ENCODE measurements around the gene EFHB. TPM values are rescaled to one million over a fixed set of nuclear protein-coding genes. Genes with fewer than 3 reads are reported as not detected.

Gene EFHB
- total RNA-seq, 1 experiment from 2014 or later, result 1.9 TPM

- no peak overlapping the region for H3K4me3 Mint-ChIP-seq
- Histone ChIP-seq H2AFZ (ENCODE audit: low read length) (no peak overlapping the region), H2BK120ac (ENCODE audit: low read depth, low read length, poor library complexity, severe bottlenecking) (no peak overlapping the region), H4K8ac (replicated peaks; ENCODE audit: insufficient read length, low read depth, low read length) (no peak overlapping the region), H3K9me3 (ENCODE audit: control insufficient read depth, low read depth, low read length) (no peaks in the 10 kb centered on the region), H3K9ac (ENCODE audit: extremely low read depth, insufficient read length, low read length) (no peak overlapping the region), H3K14ac (ENCODE audit: insufficient read depth, low read length) (no peak overlapping the region), H2BK12ac (ENCODE audit: insufficient read length, low read depth, low read length) (no peak overlapping the region), H2AK5ac (ENCODE audit: insufficient read length, low read length) (no peak overlapping the region), H3K27ac (ENCODE audit: insufficient read length, low read depth, low read length) (no peak overlapping the region), H2BK5ac (ENCODE audit: insufficient read length, low read length) (no peak overlapping the region), H3K79me1 (ENCODE audit: insufficient read depth, low read depth, low read length, poor library complexity, severe bottlenecking) (no peaks in the 10 kb centered on the region), H4K5ac (ENCODE audit: insufficient read length, low read depth, low read length) (no peak overlapping the region), H3K27me3 (ENCODE audit: insufficient read depth, low read length) (no peaks in the 10 kb centered on the region), H4K20me1 (ENCODE audit: control insufficient read depth, insufficient read depth, insufficient read length) (no peaks in the 10 kb centered on the region), H3K18ac (ENCODE audit: insufficient read length, low read depth, low read length) (no peak overlapping the region), H3K4me1 (ENCODE audit: insufficient read depth, low read length) (no peaks in the 10 kb centered on the region), H3K23ac (ENCODE audit: insufficient read length, low read depth, low read length) (no peak overlapping the region), H3K4ac (ENCODE audit: low read depth, low read length) (no peak overlapping the region), H3K79me2 (ENCODE audit: insufficient read depth, low read length) (no peaks in the 10 kb centered on the region), H3K23me2 (ENCODE audit: insufficient read length, low read depth, low read length, poor library complexity, severe bottlenecking) (no peaks in the 10 kb centered on the region), H4K91ac (ENCODE audit: insufficient read length, low read depth, low read length) (no peak overlapping the region), H3K56ac (ENCODE audit: insufficient read length, low read depth, low read length) (no peak overlapping the region), H3K4me2 (ENCODE audit: insufficient read depth, insufficient read length, low read length) (no peak overlapping the region), H2BK15ac (ENCODE audit: low read depth, low read length) (no peak overlapping the region), H2BK20ac (ENCODE audit: low read depth, low read length, poor library complexity, severe bottlenecking) (no peak overlapping the region), H3T11ph (ENCODE audit: low read length) (no peak overlapping the region)
- no peaks in the 10 kb centered on the region for H3K36me3 Mint-ChIP-seq (ENCODE audit: insufficient read depth in 1 of 3, low read depth in 3 of 3)
- H3K27ac Mint-ChIP-seq, result no peak overlapping the region
- no peaks in the 10 kb centered on the region for H3K9me3 Mint-ChIP-seq
- TF ChIP-seq, protein P1, sequence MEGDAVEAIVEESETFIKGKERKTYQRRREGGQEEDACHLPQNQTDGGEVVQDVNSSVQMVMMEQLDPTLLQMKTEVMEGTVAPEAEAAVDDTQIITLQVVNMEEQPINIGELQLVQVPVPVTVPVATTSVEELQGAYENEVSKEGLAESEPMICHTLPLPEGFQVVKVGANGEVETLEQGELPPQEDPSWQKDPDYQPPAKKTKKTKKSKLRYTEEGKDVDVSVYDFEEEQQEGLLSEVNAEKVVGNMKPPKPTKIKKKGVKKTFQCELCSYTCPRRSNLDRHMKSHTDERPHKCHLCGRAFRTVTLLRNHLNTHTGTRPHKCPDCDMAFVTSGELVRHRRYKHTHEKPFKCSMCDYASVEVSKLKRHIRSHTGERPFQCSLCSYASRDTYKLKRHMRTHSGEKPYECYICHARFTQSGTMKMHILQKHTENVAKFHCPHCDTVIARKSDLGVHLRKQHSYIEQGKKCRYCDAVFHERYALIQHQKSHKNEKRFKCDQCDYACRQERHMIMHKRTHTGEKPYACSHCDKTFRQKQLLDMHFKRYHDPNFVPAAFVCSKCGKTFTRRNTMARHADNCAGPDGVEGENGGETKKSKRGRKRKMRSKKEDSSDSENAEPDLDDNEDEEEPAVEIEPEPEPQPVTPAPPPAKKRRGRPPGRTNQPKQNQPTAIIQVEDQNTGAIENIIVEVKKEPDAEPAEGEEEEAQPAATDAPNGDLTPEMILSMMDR (conservative IDR thresholded peaks at IDR 0.05), result no peak
- peaks cover 7% of the 10 kb centered on the region in 2 experiments for H3K4me1 Mint-ChIP-seq
- no peak for DNase-seq
- H3K27me3 Mint-ChIP-seq (ENCODE audit: low read depth), result no peaks in the 10 kb centered on the region
- no CpG with 5 or more reads among the region's 4 CpGs for WGBS (ENCODE audit: extremely low coverage, insufficient read length, low lambda C conversion rate)
These were observed 13.5 kb downstream of the EFHB start for GRCh38 chr3:19920401-19921080.
